Gastroesophageal sphincter (tissue), 4 donors: ENCODE measurements around the gene RDH8. TPM values are rescaled to one million over a fixed set of nuclear protein-coding genes. Genes with fewer than 3 reads are reported as not detected.

Experiments
- ATAC-seq: fragments of 150-250 bp; one replicate; pipeline ENCODE4 v1.9.1; 2016; ENCODE audit warnings: mild to moderate bottlenecking, moderate library complexity
- H3K27ac ChIP-seq, 4 donors: fragments of 200-600 bp; sonication (generic) in 3 of 4; 1 replicate in 3 of 4; 2 replicates in 1 of 4; pipeline ENCODE4 v1.5.1; 2016 to 2019
- H3K27me3 ChIP-seq: fragments of 200-600 bp; sonication (generic); one replicate; pipeline ENCODE4 v1.5.1; 2019
- H3K36me3 ChIP-seq, 2 donors: fragments of 200-600 bp; sonication (generic); one replicate each; pipeline ENCODE4 v1.5.1; 2019; ENCODE audit warnings: control low read depth in 1 of 2
- H3K4me1 ChIP-seq, 3 donors: fragments of 200-600 bp; sonication (generic); 1 replicate in 2 of 3; 2 replicates in 1 of 3; pipeline ENCODE4 v1.5.1; 2016 to 2019; ENCODE audit warnings: control low read depth in 2 of 3
- H3K4me3 ChIP-seq, 2 donors: fragments of 200-600 bp; sonication (generic); one replicate each; pipeline ENCODE4 v1.5.1; 2019; ENCODE audit warnings: mild to moderate bottlenecking in 1 of 2, moderate library complexity in 1 of 2
- H3K9me3 ChIP-seq, 3 donors: fragments of 200-600 bp; sonication (generic); one replicate each; pipeline ENCODE4 v1.5.1; 2017 to 2019; ENCODE audit warnings: control low read depth in 2 of 3
- CTCF ChIP-seq, 4 experiments: fragments of 200-600 bp in 2 of 4; fragments of 450-650 bp in 2 of 4; sonication (generic) in 1 of 4; IDR thresholded peaks; one replicate each; pipeline ENCODE4 v1.5.1; 2017 to 2019; ENCODE audit warnings: antibody characterized with exemption in 4 of 4, mild to moderate bottlenecking in 2 of 4, moderate library complexity in 2 of 4
- EP300 ChIP-seq: sonication (generic); formaldehyde crosslinking; IDR thresholded peaks from one replicate; pipeline ENCODE4 v1.6.1; 2017; ENCODE audit warnings: antibody characterized with exemption, mild to moderate bottlenecking
- POLR2A ChIP-seq, 2 donors: fragments of 450-650 bp; IDR thresholded peaks; one replicate each; pipeline ENCODE4 v1.6.1; 2017; ENCODE audit warnings: antibody characterized with exemption in 2 of 2, mild to moderate bottlenecking in 2 of 2, moderate library complexity in 1 of 2
- POLR2AphosphoS5 ChIP-seq: sonication (generic); formaldehyde crosslinking; IDR thresholded peaks from one replicate; pipeline ENCODE4 v1.6.1; 2017; ENCODE audit warnings: antibody characterized with exemption
- WGBS, 2 donors: methylation state at CpG; one replicate each; pipeline ENCODE4 v1.1.5; 2018; ENCODE audit warnings: low coverage in 1 of 2; 5-methylcytosine and 5-hydroxymethylcytosine counted together
- total RNA-seq, 4 donors: library from RNA; depleted of rRNA; stranded (reverse); fragments of >200 nt; gene quantifications; one replicate each; pipeline ENCODE4 v1.1.0, GENCODE V29; 2016

Gene RDH8
- total RNA-seq, 4 donors from 2014 or later = not detected

- 60 to 67% methylated on average over 4 to 5 of the region's 5 CpGs for WGBS, 2 donors
Measured at GRCh38 chr19:10036601-10037071, 23.4 kb downstream of the RDH8 start.

GRCh38 chr19:10037367-10037766 is 24.1 kb downstream of the RDH8 start:
- Histone ChIP-seq H3K4me1 (no peaks in the 10 kb centered on the region), H3K9me3 (peaks cover 0 to 28% (median 0%) of the 10 kb centered on the region in 3 donors), H3K27ac (no peak overlapping the region), H3K36me3 (no peaks in the 10 kb centered on the region), H3K27me3 (peaks cover 93% of the 10 kb centered on the region), H3K4me3 (no peak overlapping the region)
- TF ChIP-seq POLR2AphosphoS5 (no peak), CTCF (IDR thresholded peaks at IDR 0.05) (no peak), POLR2A (IDR thresholded peaks at IDR 0.05) (no peak), EP300 (no peak)
- ATAC-seq = no peak
- 54% methylated on average over 4 of the region's 4 CpGs; no CpG with 5 or more reads in 1 of the 2 donors for WGBS, 2 donors

More at GRCh38 chr19:10036601-10037071, 23.4 kb downstream of the RDH8 start:
- TF ChIP-seq EP300 (no peak), CTCF (IDR thresholded peaks at IDR 0.05) (no peak), POLR2AphosphoS5 (no peak), POLR2A (IDR thresholded peaks at IDR 0.05) (no peak)
- Histone ChIP-seq H3K27me3 (peaks cover 93% of the 10 kb centered on the region), H3K9me3 (peaks cover 0 to 21% (median 0%) of the 10 kb centered on the region in 3 donors), H3K4me3 (no peak overlapping the region), H3K36me3 (no peaks in the 10 kb centered on the region), H3K27ac (no peak overlapping the region), H3K4me1 (no peaks in the 10 kb centered on the region)
- ATAC-seq = no peak

GRCh38 chr19:10037809-10038208 is 24.5 kb downstream of the RDH8 start:
- Histone ChIP-seq H3K4me3 (no peak overlapping the region), H3K9me3 (peaks cover 0 to 32% (median 0%) of the 10 kb centered on the region in 3 donors), H3K36me3 (no peaks in the 10 kb centered on the region), H3K27ac (no peak overlapping the region), H3K27me3 (peaks cover 88% of the 10 kb centered on the region), H3K4me1 (no peaks in the 10 kb centered on the region)
- TF ChIP-seq EP300 (no peak), POLR2AphosphoS5 (no peak), POLR2A (IDR thresholded peaks at IDR 0.05) (no peak), CTCF (IDR thresholded peaks at IDR 0.05) (no peak)
- ATAC-seq = no peak
- WGBS, 2 donors = no CpG with 5 or more reads among the region's 5 CpGs

GRCh38 chr19:10043286-10043927 is 30.1 kb downstream of the RDH8 start:
- Histone ChIP-seq H3K4me1 (no peaks in the 10 kb centered on the region), H3K9me3 (peaks cover 0 to 74% (median 0%) of the 10 kb centered on the region in 3 donors), H3K27ac (no peak overlapping the region), H3K27me3 (peaks cover 70% of the 10 kb centered on the region), H3K4me3 (no peak overlapping the region), H3K36me3 (no peaks in the 10 kb centered on the region)
- no peak for ATAC-seq
- no peak for TF ChIP-seq POLR2AphosphoS5
- TF ChIP-seq POLR2A (IDR thresholded peaks at IDR 0.05) = no peak
- no peak for TF ChIP-seq CTCF (IDR thresholded peaks at IDR 0.05)
- WGBS, 2 donors = 59 to 60% methylated on average over 1 to 3 of the region's 4 CpGs

- Histone ChIP-seq H3K27ac (no peak overlapping the region), H3K4me1 (no peaks in the 10 kb centered on the region), H3K36me3 (no peaks in the 10 kb centered on the region), H3K4me3 (no peak overlapping the region), H3K9me3 (peaks cover 0 to 72% (median 0%) of the 10 kb centered on the region in 3 donors), H3K27me3 (peaks cover 61% of the 10 kb centered on the region)
- TF ChIP-seq CTCF (IDR thresholded peaks at IDR 0.05) = no peak
- no peak for TF ChIP-seq EP300
- TF ChIP-seq POLR2A (IDR thresholded peaks at IDR 0.05) = no peak
- no peak for TF ChIP-seq POLR2AphosphoS5
- ATAC-seq = no peak
- WGBS, 2 donors = 50 to 73% methylated on average over 1 of the region's 1 CpG
Measured at GRCh38 chr19:10044390-10044789, 31.1 kb downstream of the RDH8 start.
